Lower leg skin (tissue), 4 donors: ENCODE data around the gene WNT9B. TPM values are rescaled to one million over a fixed set of nuclear protein-coding genes. Genes with fewer than 3 reads are reported as not detected.

Experiments
- DNase-seq, 2 donors: peaks; one replicate each; pipeline ENCODE4 v3.0.0-alpha.2; 2019; ENCODE audit warnings: low spot score in 2 of 2
- H3K4me3 ChIP-seq: fragments of 200-600 bp; sonication (generic); 2 replicates; pipeline ENCODE4 v1.5.1; 2017; ENCODE audit warnings: mild to moderate bottlenecking, low read depth; ENCODE audit not compliant: poor library complexity, severe bottlenecking
- POLR2A ChIP-seq, 2 donors: fragments of 450-650 bp; IDR thresholded peaks; one replicate each; pipeline ENCODE4 v1.6.1; 2016 to 2017; ENCODE audit warnings: antibody characterized with exemption in 2 of 2, mild to moderate bottlenecking in 1 of 2, moderate library complexity in 1 of 2
- WGBS, 2 donors: methylation state at CpG; one replicate each; pipeline ENCODE4 v1.1.5; 2018; 5-methylcytosine and 5-hydroxymethylcytosine counted together
- intact Hi-C: fragments of 100-400 bp; cut with DNase I; formaldehyde crosslinking; loops from one replicate; pipeline ENCODE4 v1.15.0; 2023; ENCODE audit warnings: low total_unique reads
- total RNA-seq, 4 donors: library from RNA; depleted of rRNA; stranded (reverse); fragments of >200 nt; gene quantifications; one replicate each; pipeline ENCODE4 v1.1.0, GENCODE V29; 2016
- TF ChIP-seq, protein P1 (sequence below), 3 donors: fragments of 450-650 bp; IDR thresholded peaks; one replicate each; pipeline ENCODE4 v1.5.1; 2016; ENCODE audit warnings: antibody characterized with exemption in 3 of 3, mild to moderate bottlenecking in 3 of 3, moderate library complexity in 2 of 3

WNT9B gene
- total RNA-seq, 4 donors from 2014 or later: 0.75 to 1.1 (median 0.86) TPM

DNA sequence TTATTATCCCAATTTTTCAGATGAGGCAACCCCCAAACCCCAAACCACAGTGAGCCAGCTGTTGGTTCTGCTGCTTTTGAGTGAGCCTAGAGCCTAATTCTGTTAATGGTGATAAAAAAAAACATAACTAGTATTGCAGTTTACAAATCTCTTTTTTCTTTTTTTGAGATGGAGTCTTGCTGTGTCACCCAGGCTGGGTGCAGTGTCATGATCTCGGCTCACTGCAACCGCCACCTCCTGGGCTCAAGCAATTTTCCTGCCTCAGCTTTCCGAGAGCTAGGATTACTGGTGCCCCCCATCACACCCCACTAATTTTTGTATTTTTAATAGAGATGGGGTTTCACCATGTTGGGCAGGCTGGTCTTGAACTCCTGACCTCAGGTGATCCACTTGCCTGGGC is 3.1 kb downstream of the WNT9B start:
- intact Hi-C loops: no loop called here
- TF ChIP-seq, protein P1, sequence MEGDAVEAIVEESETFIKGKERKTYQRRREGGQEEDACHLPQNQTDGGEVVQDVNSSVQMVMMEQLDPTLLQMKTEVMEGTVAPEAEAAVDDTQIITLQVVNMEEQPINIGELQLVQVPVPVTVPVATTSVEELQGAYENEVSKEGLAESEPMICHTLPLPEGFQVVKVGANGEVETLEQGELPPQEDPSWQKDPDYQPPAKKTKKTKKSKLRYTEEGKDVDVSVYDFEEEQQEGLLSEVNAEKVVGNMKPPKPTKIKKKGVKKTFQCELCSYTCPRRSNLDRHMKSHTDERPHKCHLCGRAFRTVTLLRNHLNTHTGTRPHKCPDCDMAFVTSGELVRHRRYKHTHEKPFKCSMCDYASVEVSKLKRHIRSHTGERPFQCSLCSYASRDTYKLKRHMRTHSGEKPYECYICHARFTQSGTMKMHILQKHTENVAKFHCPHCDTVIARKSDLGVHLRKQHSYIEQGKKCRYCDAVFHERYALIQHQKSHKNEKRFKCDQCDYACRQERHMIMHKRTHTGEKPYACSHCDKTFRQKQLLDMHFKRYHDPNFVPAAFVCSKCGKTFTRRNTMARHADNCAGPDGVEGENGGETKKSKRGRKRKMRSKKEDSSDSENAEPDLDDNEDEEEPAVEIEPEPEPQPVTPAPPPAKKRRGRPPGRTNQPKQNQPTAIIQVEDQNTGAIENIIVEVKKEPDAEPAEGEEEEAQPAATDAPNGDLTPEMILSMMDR (IDR thresholded peaks at IDR 0.05): no peak
- TF ChIP-seq POLR2A (IDR thresholded peaks at IDR 0.05): no peak
- WGBS, 2 donors: 94 to 97% methylated on average over 3 of the region's 3 CpGs
- H3K4me3 ChIP-seq: no peak overlapping the region
- no peak for DNase-seq

DNA sequence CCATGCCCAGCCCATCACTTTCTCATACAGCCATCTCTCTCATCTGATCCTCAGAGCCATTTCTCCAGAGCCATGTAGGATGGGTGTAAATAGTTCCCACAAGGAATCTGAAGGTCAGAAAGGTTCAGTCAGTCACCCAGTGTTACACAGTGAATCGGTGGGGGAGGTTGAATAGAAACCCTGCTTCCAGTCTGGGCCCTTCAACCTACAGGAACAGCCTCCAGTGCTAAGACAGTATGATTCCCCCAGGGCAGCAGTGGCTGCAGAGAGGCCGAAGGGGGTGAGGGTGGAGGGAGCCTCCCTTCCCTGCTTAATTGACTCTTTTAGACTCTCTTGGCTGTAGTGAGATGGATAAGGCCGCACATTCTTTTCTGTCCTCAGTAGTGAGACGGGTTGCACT is 3.6 kb downstream of the WNT9B start:
- 73 to 86% methylated on average over 4 of the region's 4 CpGs for WGBS, 2 donors
- DNase-seq: no peak
- intact Hi-C loops: no loop called here
- no peak overlapping the region for H3K4me3 ChIP-seq
- TF ChIP-seq, protein P1 (IDR thresholded peaks at IDR 0.05): no peak
- TF ChIP-seq POLR2A (IDR thresholded peaks at IDR 0.05): no peak

- 98% methylated on average over 1 of the region's 1 CpG for WGBS, 2 donors
- intact Hi-C loops: no loop called here
- TF ChIP-seq, protein P1 (IDR thresholded peaks at IDR 0.05): no peak
- TF ChIP-seq POLR2A (IDR thresholded peaks at IDR 0.05): no peak
- DNase-seq: no peak
- no peak overlapping the region for H3K4me3 ChIP-seq
Observed at GRCh38 chr17:46857600-46857999, 6.2 kb downstream of the WNT9B start.

GRCh38 chr17:46859996-46860395 is 8.6 kb downstream of the WNT9B start:
- intact Hi-C loops: no loop called here
- no peak for TF ChIP-seq POLR2A (IDR thresholded peaks at IDR 0.05)
- TF ChIP-seq, protein P1 (IDR thresholded peaks at IDR 0.05): no peak
- DNase-seq: no peak
- no peak overlapping the region for H3K4me3 ChIP-seq
- WGBS, 2 donors: 74 to 79% methylated on average over 5 of the region's 5 CpGs

DNA sequence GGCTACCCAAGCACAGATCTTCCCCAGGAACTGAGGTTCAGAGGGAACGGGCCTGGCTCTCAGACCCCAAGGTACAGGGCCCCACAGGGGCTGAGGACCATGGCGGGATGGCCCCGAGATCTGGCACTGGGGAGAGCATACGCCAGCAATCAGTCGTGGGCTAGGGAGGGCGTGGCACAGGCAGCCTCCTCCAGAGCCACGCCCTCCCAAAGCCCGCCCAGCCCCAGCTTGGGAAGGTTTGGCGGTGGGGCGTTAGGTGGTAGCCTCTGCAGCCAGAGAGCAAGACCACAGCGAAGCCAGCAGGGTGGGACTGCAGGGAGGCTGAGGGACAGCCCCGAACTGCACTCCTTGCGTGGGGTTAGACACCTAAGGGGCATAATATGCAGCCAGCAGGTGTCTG is 11.6 kb downstream of the WNT9B start:
- TF ChIP-seq, protein P1 (IDR thresholded peaks at IDR 0.05): no peak
- TF ChIP-seq POLR2A (IDR thresholded peaks at IDR 0.05): no peak
- H3K4me3 ChIP-seq: no peak overlapping the region
- 60 to 62% methylated on average over 6 to 13 of the region's 13 CpGs for WGBS, 2 donors
- no peak for DNase-seq
- intact Hi-C loops: no loop called here

- 84 to 93% methylated on average over 7 to 8 of the region's 8 CpGs for WGBS, 2 donors
- no peak overlapping the region for H3K4me3 ChIP-seq
- TF ChIP-seq POLR2A (IDR thresholded peaks at IDR 0.05): no peak
- TF ChIP-seq, protein P1 (IDR thresholded peaks at IDR 0.05): no peak
- DNase-seq: no peak
- intact Hi-C loops: no loop called here
Observed at GRCh38 chr17:46863383-46864121, 12.2 kb downstream of the WNT9B start.
